Trophoblast cell (in vitro differentiated cells and primary cell): Measurements from ENCODE around the gene ASB4.

Experiments used
- DNase-seq, 2 donors: peaks; one replicate each; pipeline ENCODE4 v3.0.0-alpha.2; 2016
- H2AFZ ChIP-seq: 2 replicates; pipeline ENCODE4 v1.6.1; 2013; ENCODE audit warnings: low read length, moderate library complexity, mild to moderate bottlenecking; ENCODE audit not compliant: insufficient read depth, poor library complexity
- H2AK5ac ChIP-seq: 2 replicates; pipeline ENCODE4 v1.6.1; 2013; ENCODE audit warnings: mild to moderate bottlenecking, low read length
- H2BK120ac ChIP-seq: 2 replicates; pipeline ENCODE4 v1.6.1; 2013; ENCODE audit warnings: low read length, mild to moderate bottlenecking, moderate library complexity; ENCODE audit not compliant: insufficient read depth, poor library complexity
- H2BK12ac ChIP-seq: 2 replicates; pipeline ENCODE4 v1.6.1; 2013; ENCODE audit warnings: mild to moderate bottlenecking, low read length, moderate library complexity
- H2BK5ac ChIP-seq: 2 replicates; pipeline ENCODE4 v1.6.1; 2013; ENCODE audit warnings: low read length, low read depth, moderate library complexity, mild to moderate bottlenecking; ENCODE audit not compliant: poor library complexity
- H3K14ac ChIP-seq: 2 replicates; pipeline ENCODE4 v1.6.1; 2013; ENCODE audit warnings: mild to moderate bottlenecking, low read length
- H3K18ac ChIP-seq: 2 replicates; pipeline ENCODE4 v1.6.1; 2013; ENCODE audit warnings: mild to moderate bottlenecking, low read length
- H3K23ac ChIP-seq: 2 replicates; pipeline ENCODE4 v1.6.1; 2013; ENCODE audit warnings: low read length
- H3K27ac ChIP-seq: 2 replicates; pipeline ENCODE4 v1.5.1; 2013; ENCODE audit warnings: low read depth, mild to moderate bottlenecking, inconsistent platforms, low read length, moderate library complexity
- H3K27me3 ChIP-seq: 2 replicates; pipeline ENCODE4 v1.6.1; 2013; ENCODE audit warnings: inconsistent platforms, mild to moderate bottlenecking, low read length, moderate library complexity; ENCODE audit not compliant: insufficient read depth
- H3K36me3 ChIP-seq, 2 experiments: 1 replicate in 1 of 2; 2 replicates in 1 of 2; pipeline ENCODE4 v1.6.1; 2013; ENCODE audit warnings: low read length in 2 of 2, mild to moderate bottlenecking in 2 of 2, moderate library complexity in 1 of 2; ENCODE audit not compliant: insufficient read depth in 2 of 2, control insufficient read depth in 1 of 2
- H3K4ac ChIP-seq: 2 replicates; pipeline ENCODE4 v1.6.1; 2013; ENCODE audit warnings: low read depth, mild to moderate bottlenecking, low read length, moderate library complexity
- H3K4me1 ChIP-seq, 2 experiments: 1 replicate in 1 of 2; 2 replicates in 1 of 2; pipeline ENCODE4 v1.6.1; 2013; ENCODE audit warnings: low read length in 2 of 2, mild to moderate bottlenecking in 2 of 2, moderate library complexity in 1 of 2; ENCODE audit not compliant: insufficient read depth in 2 of 2, control insufficient read depth in 1 of 2
- H3K4me2 ChIP-seq: 2 replicates; pipeline ENCODE4 v1.6.1; 2013; ENCODE audit warnings: inconsistent platforms, mild to moderate bottlenecking, low read length, moderate library complexity
- H3K4me3 ChIP-seq: 2 replicates; pipeline ENCODE4 v1.5.1; 2013; ENCODE audit warnings: mild to moderate bottlenecking, low read depth, low read length, inconsistent platforms
- H3K79me1 ChIP-seq: one replicate; pipeline ENCODE4 v1.6.1; 2013; ENCODE audit warnings: low read length
- H3K79me2 ChIP-seq: 2 replicates; pipeline ENCODE4 v1.6.1; 2013; ENCODE audit warnings: low read length, mild to moderate bottlenecking; ENCODE audit not compliant: control insufficient read depth, insufficient read depth, poor library complexity
- H3K9ac ChIP-seq: 2 replicates; pipeline ENCODE4 v1.6.1; 2013; ENCODE audit warnings: mild to moderate bottlenecking, low read length
- H3K9me3 ChIP-seq: 2 replicates; pipeline ENCODE4 v1.6.1; 2013; ENCODE audit warnings: low read depth, mild to moderate bottlenecking, control low read depth, inconsistent platforms, low read length; ENCODE audit not compliant: insufficient read depth
- H4K12ac ChIP-seq: 2 replicates; pipeline ENCODE4 v1.6.1; 2013; ENCODE audit warnings: low read depth, mild to moderate bottlenecking, low read length, moderate library complexity
- H4K8ac ChIP-seq: 2 replicates; pipeline ENCODE4 v1.6.1; 2013; ENCODE audit warnings: low read depth, mild to moderate bottlenecking, low read length, moderate library complexity
- H4K91ac ChIP-seq: one replicate; pipeline ENCODE4 v1.6.1; 2013; ENCODE audit warnings: low read depth, mild to moderate bottlenecking, low read length, moderate library complexity
- WGBS: extraction: QIAGEN DNeasy Blood & Tissue Kit; methylation state at CpG from one replicate; pipeline ENCODE4 v1.1.7; 2013; ENCODE audit warnings: missing lambda C conversion rate; ENCODE audit not compliant: insufficient read length, insufficient coverage; ENCODE audit errors: extremely low coverage; 5-methylcytosine and 5-hydroxymethylcytosine counted together

ASB4 gene

DNA sequence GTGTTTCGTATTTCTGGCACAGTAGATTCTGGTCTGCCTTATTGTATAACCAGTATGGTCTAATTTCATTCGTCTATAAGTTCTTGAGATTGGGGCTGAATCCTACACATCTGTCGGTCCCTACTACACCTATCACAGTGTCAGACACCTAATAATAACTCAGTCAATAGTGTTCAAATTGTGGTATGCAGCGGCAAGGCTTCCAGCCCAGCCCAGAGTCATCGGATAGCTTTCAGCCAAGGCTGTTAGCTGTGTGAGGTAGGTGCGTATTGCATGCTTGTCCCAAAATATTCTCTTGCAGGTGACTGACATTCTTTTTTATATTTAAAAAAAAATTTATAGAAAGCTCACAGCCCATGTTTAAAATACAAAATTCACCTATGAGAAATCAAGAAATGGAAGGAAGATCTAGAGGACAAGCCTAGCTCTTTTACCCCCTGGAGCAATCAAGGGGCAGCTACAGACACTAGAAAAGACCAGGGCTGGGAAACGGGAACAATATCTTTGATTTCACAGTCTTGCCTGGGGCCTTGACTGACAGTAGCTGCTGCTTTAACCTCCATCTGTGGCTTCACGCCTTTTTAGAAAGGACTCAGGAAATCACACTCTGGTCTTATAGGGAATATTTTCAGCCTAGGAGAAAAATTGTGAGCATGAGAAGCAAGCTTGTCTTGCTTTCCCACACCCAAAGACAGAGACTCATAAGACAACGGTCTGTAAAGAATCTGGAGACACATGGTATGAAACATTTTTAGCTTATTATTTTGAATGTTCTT, 9.5 kb upstream of the ASB4 start:
- no peaks in the 10 kb centered on the region for H3K79me1 ChIP-seq
- H4K12ac ChIP-seq: no peak overlapping the region
- H4K8ac ChIP-seq: no peak overlapping the region
- no peaks in the 10 kb centered on the region for H3K36me3 ChIP-seq
- no peak overlapping the region for H3K18ac ChIP-seq
- no peak overlapping the region for H3K23ac ChIP-seq
- no peaks in the 10 kb centered on the region for H3K4me1 ChIP-seq
- H2BK5ac ChIP-seq: no peak overlapping the region
- no peak overlapping the region for H2BK120ac ChIP-seq
- H4K91ac ChIP-seq: no peak overlapping the region
- H3K14ac ChIP-seq: no peak overlapping the region
- H3K79me2 ChIP-seq: no peaks in the 10 kb centered on the region
- no peaks in the 10 kb centered on the region for H3K9me3 ChIP-seq
- DNase-seq: no peak
- H2AK5ac ChIP-seq: no peak overlapping the region
- no peak overlapping the region for H3K27ac ChIP-seq
- H3K9ac ChIP-seq: no peak overlapping the region
- no peak overlapping the region for H2BK12ac ChIP-seq
- no peak overlapping the region for H3K4me3 ChIP-seq
- H3K4me2 ChIP-seq: no peak overlapping the region
- no CpG with 5 or more reads among the region's 9 CpGs for WGBS
- no peaks in the 10 kb centered on the region for H3K27me3 ChIP-seq
- no peak overlapping the region for H2AFZ ChIP-seq
- H3K4ac ChIP-seq: no peak overlapping the region

DNA sequence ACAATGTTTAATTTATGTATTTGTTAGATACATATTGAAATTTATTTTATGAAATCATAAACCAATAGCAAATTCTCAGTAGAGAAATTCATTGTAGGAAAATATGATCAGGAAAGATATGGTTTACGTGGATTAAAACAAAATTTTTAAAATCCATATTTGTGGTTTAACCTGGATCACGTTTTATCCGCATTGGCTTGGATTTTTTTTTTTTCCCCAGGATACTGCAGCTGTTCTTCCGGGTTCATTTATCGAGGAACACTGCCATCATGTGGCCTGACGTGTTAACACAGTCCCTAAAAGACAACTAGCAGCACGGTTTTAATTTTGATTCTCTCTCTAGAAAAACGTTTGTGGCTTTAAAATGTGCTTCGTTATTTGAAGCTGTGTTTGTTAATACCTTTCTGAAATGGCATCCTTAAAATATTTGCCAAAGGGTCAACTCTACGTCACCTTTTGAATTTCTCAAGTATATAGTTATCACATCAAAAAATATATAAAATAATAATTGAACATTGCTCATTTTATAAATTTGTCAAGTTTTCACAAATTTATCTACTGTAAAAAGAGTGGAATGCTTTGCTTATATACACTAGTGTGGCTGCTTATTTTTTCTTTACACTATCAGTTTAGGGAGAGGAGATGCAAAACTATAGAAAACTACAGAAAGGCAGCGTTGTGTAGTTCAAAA, 8.7 kb upstream of the ASB4 start:
- DNase-seq: peak; percentile 42 to 81
- H2BK5ac ChIP-seq: no peak overlapping the region
- no peak overlapping the region for H4K8ac ChIP-seq
- H3K4me1 ChIP-seq: no peaks in the 10 kb centered on the region
- no CpG with 5 or more reads among the region's 11 CpGs for WGBS
- H3K23ac ChIP-seq: no peak overlapping the region
- H3K9ac ChIP-seq: no peak overlapping the region
- H2BK120ac ChIP-seq: no peak overlapping the region
- no peak overlapping the region for H3K4ac ChIP-seq
- no peaks in the 10 kb centered on the region for H3K36me3 ChIP-seq
- no peak overlapping the region for H2AFZ ChIP-seq
- no peak overlapping the region for H2BK12ac ChIP-seq
- H3K79me2 ChIP-seq: no peaks in the 10 kb centered on the region
- no peaks in the 10 kb centered on the region for H3K79me1 ChIP-seq
- H3K9me3 ChIP-seq: no peaks in the 10 kb centered on the region
- H2AK5ac ChIP-seq: no peak overlapping the region
- H3K27ac ChIP-seq: no peak overlapping the region
- no peak overlapping the region for H3K4me3 ChIP-seq
- H3K4me2 ChIP-seq: no peak overlapping the region
- no peaks in the 10 kb centered on the region for H3K27me3 ChIP-seq
- H4K91ac ChIP-seq: no peak overlapping the region
- no peak overlapping the region for H4K12ac ChIP-seq
- no peak overlapping the region for H3K14ac ChIP-seq
- no peak overlapping the region for H3K18ac ChIP-seq

DNA sequence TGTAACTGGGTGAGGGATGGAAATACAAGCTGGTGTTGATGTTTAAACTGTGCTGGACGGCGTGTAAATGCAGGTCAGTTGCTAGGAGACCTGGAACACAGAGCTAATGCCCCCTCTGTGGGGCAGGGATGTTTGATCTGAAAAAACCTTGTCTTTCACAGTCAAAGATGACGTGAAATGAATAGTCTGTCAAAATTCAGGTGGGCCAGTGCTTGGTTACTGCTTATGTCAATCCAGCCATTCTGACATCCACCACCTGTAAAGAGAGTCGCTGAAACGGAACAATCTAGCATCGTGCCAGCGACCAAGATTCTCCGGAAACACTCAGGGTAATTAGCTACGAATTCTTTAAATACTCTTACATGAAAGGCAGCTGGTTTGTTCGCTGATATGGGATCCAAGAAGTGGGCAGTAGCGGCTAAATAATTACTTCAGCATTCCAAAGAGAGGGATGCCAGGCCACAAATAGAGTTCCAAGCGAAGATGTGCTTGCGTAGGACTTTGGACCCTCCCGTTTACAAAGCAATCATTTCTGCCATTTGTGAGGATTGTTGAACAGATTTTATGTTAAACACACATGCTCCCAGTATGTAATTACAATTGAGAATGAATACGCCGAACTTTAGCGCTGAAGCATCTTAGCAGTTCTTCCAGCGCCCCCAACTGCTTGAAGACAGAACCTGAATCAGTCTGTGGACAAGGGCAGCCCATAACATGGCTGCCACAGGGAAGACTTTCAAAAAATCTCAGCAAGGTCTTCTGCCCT, 7.3 kb upstream of the ASB4 start:
- peak in 1 of 2 donors; percentile 28 for DNase-seq
- no peak overlapping the region for H3K27ac ChIP-seq
- no peak overlapping the region for H2BK120ac ChIP-seq
- no peak overlapping the region for H2AFZ ChIP-seq
- H3K14ac ChIP-seq: no peak overlapping the region
- no peak overlapping the region for H2BK5ac ChIP-seq
- H3K36me3 ChIP-seq: no peaks in the 10 kb centered on the region
- H3K4me3 ChIP-seq: no peak overlapping the region
- WGBS: no CpG with 5 or more reads among the region's 18 CpGs
- H3K27me3 ChIP-seq: no peaks in the 10 kb centered on the region
- no peak overlapping the region for H4K91ac ChIP-seq
- no peak overlapping the region for H3K4ac ChIP-seq
- no peaks in the 10 kb centered on the region for H3K79me1 ChIP-seq
- H3K9me3 ChIP-seq: no peaks in the 10 kb centered on the region
- no peaks in the 10 kb centered on the region for H3K79me2 ChIP-seq
- H4K8ac ChIP-seq: no peak overlapping the region
- H2AK5ac ChIP-seq: no peak overlapping the region
- no peaks in the 10 kb centered on the region for H3K4me1 ChIP-seq
- H3K23ac ChIP-seq: no peak overlapping the region
- no peak overlapping the region for H4K12ac ChIP-seq
- H3K9ac ChIP-seq: no peak overlapping the region
- H2BK12ac ChIP-seq: no peak overlapping the region
- no peak overlapping the region for H3K4me2 ChIP-seq
- H3K18ac ChIP-seq: no peak overlapping the region

DNA sequence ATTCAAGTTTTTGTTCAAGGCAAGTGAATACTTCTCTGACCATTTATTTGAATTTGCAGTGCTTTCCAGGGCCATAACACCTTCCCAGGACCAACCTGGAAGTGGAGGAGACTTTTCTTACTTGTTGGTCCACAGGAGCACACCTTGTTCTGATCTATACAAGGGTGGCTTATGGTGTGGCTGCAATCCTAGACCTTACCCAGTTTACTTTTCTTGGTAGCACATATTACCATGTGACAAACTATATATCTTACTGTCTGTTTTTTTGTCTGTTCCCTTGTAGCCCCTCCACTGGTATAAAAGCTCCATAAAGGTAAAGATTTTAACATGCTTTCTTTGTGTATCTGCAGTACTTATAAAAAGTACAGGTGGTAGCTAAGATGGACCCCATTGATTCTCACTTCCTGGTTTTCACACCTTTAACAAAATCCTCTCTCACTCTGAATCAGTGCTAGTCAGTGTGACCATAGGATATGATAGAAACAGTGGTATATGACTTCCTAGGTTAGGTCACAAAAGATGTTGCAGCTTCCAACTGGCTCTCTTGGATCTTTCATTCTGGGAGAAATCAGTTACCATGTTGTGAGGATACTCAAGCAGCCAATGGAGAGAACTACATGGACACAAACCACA, 5.6 kb upstream of the ASB4 start:
- Histone ChIP-seq H4K12ac (no peak overlapping the region), H3K4me3 (no peak overlapping the region), H3K4me1 (no peaks in the 10 kb centered on the region), H2AFZ (no peak overlapping the region), H4K91ac (no peak overlapping the region), H4K8ac (no peak overlapping the region), H3K23ac (no peak overlapping the region), H3K4me2 (no peak overlapping the region), H3K14ac (no peak overlapping the region), H2AK5ac (peak overlapping the region; percentile 72), H3K79me2 (no peaks in the 10 kb centered on the region), H3K36me3 (no peaks in the 10 kb centered on the region), H3K18ac (no peak overlapping the region), H3K79me1 (no peaks in the 10 kb centered on the region), H2BK120ac (no peak overlapping the region), H2BK12ac (no peak overlapping the region), H3K27ac (no peak overlapping the region), H3K9ac (no peak overlapping the region), H2BK5ac (no peak overlapping the region), H3K27me3 (no peaks in the 10 kb centered on the region), H3K9me3 (no peaks in the 10 kb centered on the region), H3K4ac (no peak overlapping the region)
- no peak for DNase-seq
